NCI-H1092 (cell line): ENCODE results near the gene MSI2.
A peak's percentile ranks its signal among the peaks of the same experiment; 100 is the strongest.

Source experiments
- DNase-seq: peaks from one replicate; lab custom pipeline; 2025; lab: John Stamatoyannopoulos, UW

Gene MSI2

DNA sequence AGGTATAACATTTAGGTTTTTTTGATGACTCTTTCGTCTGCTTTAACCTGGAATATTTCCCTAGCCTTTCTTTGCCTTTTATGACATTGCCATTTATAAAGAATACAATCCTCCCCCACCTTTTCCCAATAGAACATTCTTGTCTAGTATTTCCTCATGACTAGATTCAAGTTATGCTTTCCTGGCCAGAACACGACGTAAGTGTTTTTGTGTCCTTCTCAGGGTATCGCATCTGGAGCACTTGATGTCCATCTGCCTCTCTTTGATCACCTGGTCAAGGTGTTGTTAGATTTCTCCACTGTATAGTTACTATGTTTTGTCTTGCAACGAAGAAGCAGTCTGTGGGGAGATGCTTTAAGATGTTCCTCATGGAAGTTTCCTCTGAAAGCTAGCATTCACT is 87.4 kb downstream of the MSI2 start:
- no peak for DNase-seq

DNA sequence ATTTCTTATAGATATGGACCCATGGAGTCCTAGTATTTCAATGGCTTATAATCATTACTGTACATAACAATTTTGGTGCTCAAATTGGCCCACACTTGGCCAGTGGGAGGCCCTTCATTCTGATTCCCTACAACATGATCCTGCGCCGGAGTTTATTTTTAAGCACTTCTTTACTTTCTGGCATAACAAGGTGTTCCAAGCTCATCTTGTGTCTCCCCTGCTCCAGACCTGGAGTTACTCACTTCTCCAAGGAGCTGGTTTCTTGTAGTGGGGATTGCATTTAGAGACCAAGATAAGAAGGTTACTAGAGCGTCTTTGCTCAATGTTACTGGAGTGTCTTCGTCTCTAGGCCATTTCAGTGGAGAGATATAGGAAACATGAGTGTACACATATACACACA is 87.9 kb downstream of the MSI2 start:
- DNase-seq: no peak

DNA sequence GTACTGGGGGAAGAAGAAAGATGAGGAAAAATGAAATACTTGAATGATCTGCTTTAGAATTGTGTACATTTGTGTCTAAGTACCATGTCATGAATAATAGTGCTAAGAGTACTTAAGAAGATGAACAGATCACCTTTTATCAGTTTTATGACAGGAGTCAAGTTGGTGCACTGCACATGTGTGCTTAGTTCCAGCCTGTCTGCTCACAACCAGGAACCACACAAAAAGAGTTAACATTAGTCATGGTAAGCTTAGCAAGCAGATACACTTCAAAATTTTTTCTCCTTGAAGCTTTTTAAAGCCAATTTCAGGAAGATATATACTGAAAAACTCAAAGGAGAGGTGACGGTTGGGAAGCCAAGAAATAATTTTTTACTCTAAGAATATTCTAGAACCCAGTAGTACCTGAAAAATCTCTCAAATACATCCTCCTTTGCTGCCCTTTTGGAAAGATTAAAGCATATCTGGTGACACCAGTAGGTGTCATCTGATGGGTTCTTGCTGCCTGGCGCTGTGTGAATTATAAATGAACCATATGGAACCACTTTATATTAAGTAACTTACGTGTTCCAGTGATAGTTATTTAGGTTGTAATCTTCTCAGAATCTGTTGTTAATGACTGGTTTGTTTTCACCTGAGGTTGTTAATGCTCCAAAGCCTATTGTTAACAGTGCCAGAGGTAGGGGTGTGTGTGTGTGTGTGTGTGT is 93.4 kb downstream of the MSI2 start:
- no peak for DNase-seq

GRCh38 chr17:57350266-57350665 is 93.9 kb downstream of the MSI2 start:
- no peak for DNase-seq

DNA sequence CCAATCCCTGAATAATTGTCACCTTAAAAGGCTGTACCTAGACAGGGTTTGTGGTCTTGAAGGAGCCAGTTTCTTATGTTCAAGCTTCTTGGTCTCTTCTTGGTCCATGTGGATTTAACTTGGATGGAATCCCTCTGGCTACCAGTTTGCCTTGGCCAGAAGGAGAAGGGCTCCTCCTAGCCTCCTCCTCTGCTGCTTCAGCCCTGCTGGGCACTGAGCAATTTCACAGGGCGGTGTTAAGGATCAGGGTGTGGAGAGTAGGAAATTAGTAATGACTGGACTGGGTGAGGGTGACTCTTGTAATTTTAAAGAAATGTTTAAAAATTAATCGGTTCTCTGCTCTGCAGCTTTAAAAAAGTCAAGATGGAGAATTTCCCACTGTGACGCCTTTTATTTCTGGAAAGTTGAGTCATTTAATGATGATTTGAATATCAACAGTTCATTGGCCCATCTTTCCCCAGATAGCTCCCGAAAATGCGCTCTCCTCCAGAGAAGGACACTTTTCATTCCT is 96.4 kb downstream of the MSI2 start:
- no peak for DNase-seq

GRCh38 chr17:57354673-57355072 is 98.3 kb downstream of the MSI2 start:
- DNase-seq: no peak

DNA sequence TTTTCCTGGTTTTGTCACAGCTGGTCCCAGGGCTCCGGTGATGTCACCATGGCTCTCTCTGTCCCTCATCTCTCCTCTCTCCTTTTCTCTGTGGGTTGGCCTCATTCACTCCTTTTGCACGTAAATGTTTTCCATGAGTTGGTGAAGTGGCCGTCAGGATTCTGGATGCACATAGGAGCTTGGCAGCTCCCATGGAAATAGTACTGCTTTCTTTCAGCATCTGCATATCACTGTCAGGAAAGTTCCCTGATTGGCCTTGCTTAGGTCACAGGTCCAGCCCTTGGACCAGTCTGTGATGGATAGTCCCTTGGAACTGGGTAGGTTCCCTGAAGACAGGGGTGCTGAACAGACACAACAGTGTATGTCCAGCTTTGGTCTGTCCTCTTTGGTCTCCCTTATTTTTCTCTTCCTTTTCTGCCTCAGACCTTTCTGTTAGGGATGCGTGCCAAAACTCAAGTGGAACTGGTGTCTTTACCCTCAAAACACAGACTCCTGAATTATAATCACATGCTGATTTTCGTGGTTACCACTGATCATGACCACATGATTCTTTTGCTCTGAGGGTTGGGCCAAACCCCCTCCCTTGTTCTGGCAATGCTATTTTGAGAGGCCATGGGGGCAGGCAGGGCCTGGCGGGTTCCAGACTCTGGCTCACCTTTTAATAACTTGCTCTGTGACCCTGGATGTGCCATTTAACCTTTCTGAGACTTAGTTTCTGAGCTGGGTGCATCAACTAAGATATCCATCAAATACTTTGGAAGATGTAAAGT is 99.0 kb downstream of the MSI2 start:
- DNase-seq: no peak

- DNase-seq: no peak
Measured at GRCh38 chr17:57356153-57356718, 99.9 kb downstream of the MSI2 start.

DNA sequence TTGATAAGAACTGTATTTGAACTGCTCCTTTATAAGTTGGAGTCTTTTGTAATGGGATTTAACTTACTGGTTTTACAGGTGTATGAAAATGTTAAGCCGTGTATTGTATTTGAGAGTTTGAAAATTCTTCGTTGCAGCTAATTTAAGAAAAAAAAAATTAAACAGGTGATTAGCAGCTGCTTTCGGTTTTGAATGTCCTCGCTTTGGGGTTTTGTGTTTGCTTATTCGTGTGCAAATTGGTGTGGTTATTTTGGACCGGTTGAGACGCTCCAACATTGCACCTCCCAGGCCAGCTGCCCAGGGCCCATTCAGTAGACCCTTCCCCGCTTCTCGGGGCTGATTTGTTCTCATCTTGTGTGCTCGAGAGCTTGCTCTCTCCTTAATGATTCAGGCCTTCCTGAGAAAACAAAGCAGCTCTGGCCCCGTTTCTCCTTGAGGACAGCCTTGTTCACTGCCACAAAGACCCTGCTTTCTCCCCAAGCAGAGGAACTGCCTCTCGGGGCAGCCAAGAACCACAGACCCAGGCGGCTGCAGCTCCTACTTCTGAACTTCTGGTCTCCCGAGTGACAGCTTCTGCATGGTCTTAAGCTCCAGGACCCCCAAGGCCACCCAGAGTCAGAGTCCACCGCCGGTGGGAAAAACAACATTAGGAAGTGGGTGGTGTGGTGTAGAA is 100.5 kb downstream of the MSI2 start:
- DNase-seq: peak; percentile 29

GRCh38 chr17:57357392-57357784 is 101.1 kb downstream of the MSI2 start:
- DNase-seq: peak; percentile 29

- DNase-seq: no peak
Measured at GRCh38 chr17:57357830-57358430, 101.6 kb downstream of the MSI2 start.

- no peak for DNase-seq
Measured at GRCh38 chr17:57360266-57360665, 103.9 kb downstream of the MSI2 start.

- DNase-seq: no peak
Measured at GRCh38 chr17:57362797-57363556, 106.7 kb downstream of the MSI2 start.

DNA sequence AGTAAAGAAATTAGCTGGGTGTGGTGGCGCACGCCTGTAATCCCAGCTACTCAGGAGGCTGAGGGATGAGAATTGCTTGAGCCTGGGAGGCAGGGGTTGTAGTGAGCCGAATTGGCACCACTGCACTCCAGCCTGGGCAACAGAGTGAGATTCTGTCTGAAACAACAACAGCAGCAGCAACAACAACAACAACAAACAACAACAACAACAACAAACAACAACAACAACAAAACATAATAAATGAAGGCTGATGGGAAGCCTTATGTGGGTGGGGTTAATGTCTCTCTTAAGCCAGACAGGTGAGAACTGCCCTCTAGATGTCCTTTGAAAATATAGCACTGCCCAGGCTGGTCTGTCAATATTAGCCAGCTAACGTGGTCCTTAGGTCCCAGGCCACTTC is 107.3 kb downstream of the MSI2 start:
- no peak for DNase-seq

GRCh38 chr17:57363998-57364643 is 107.8 kb downstream of the MSI2 start:
- no peak for DNase-seq

DNA sequence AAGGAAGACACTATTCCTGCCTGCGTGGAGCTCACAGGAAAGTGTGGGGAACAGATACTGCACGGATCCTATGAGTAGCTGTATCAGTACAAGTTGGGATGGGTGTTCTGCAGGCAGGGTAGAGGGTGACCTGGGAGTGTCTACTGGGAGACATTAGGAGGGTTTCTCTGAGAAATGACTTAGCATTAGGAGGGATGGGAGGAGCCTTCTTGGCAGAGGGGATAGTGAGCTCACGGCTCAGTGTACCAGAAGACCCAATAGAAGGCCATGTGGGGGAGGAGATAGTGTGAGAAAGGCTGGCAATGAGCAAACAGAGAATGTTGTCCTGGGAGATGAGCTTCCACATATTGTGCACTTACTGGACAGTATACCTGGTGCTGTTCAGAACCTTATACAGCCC is 109.1 kb downstream of the MSI2 start:
- no peak for DNase-seq

- no peak for DNase-seq
Measured at GRCh38 chr17:57366177-57366557, 109.8 kb downstream of the MSI2 start.

- peak; percentile 60 for DNase-seq
Measured at GRCh38 chr17:57366558-57367351, 110.4 kb downstream of the MSI2 start.

GRCh38 chr17:57368637-57369336 is 112.5 kb downstream of the MSI2 start:
- no peak for DNase-seq
